RPMI7951 (cell line): Measurements from ENCODE around the gene SLC2A9. TPM values are rescaled to one million over a fixed set of nuclear protein-coding genes. Genes with fewer than 3 reads are reported as not detected.

Experiments
- DNase-seq: peaks from one replicate; pipeline ENCODE4 v3.0.0-alpha.2; 2012; ENCODE audit warnings: low read depth
- total RNA-seq: library from RNA; depleted of rRNA; stranded (reverse); fragments of >200 nt; shearing (Covaris generic); gene quantifications from 2 replicates; pipeline ENCODE4 v1.2.3, GENCODE V29; 2014

The SLC2A9 gene
- total RNA-seq, 1 experiment from 2014 or later, result not detected

GRCh38 chr4:9963328-9963727 lies 58.0 kb downstream of the SLC2A9 start:
- DNase-seq, result no peak

GRCh38 chr4:9962611-9963314 lies 58.5 kb downstream of the SLC2A9 start:
- DNase-seq, result no peak

GRCh38 chr4:9954468-9954867 lies 66.8 kb downstream of the SLC2A9 start:
- no peak for DNase-seq

GRCh38 chr4:9953089-9953488 lies 68.2 kb downstream of the SLC2A9 start:
- no peak for DNase-seq

GRCh38 chr4:9952415-9952950 lies 68.8 kb downstream of the SLC2A9 start:
- no peak for DNase-seq

GRCh38 chr4:9949573-9949972 lies 71.7 kb downstream of the SLC2A9 start:
- no peak for DNase-seq

- no peak for DNase-seq
These were observed 73.9 kb downstream of the SLC2A9 start for GRCh38 chr4:9947168-9948062.

GRCh38 chr4:9946170-9946569 lies 75.1 kb downstream of the SLC2A9 start:
- DNase-seq, result no peak

- no peak for DNase-seq
These were observed 76.6 kb downstream of the SLC2A9 start for GRCh38 chr4:9944431-9945425.

GRCh38 chr4:9943761-9944160 lies 77.5 kb downstream of the SLC2A9 start:
- DNase-seq, result no peak

- no peak for DNase-seq
These were observed 78.2 kb downstream of the SLC2A9 start for GRCh38 chr4:9942921-9943600.

- DNase-seq, result no peak
These were observed 79.2 kb downstream of the SLC2A9 start for GRCh38 chr4:9942139-9942538.

GRCh38 chr4:9940041-9940440 lies 81.3 kb downstream of the SLC2A9 start:
- no peak for DNase-seq

GRCh38 chr4:9938933-9939332 lies 82.4 kb downstream of the SLC2A9 start:
- DNase-seq, result no peak

GRCh38 chr4:9937078-9937477 lies 84.2 kb downstream of the SLC2A9 start:
- no peak for DNase-seq

- no peak for DNase-seq
These were observed 85.1 kb downstream of the SLC2A9 start for GRCh38 chr4:9936129-9936644.

- DNase-seq, result no peak
These were observed 87.3 kb downstream of the SLC2A9 start for GRCh38 chr4:9933956-9934355.

- DNase-seq, result no peak
These were observed 88.1 kb downstream of the SLC2A9 start for GRCh38 chr4:9933184-9933583.

GRCh38 chr4:9932771-9933170 lies 88.5 kb downstream of the SLC2A9 start:
- DNase-seq, result no peak

- no peak for DNase-seq
These were observed 90.2 kb downstream of the SLC2A9 start for GRCh38 chr4:9931146-9931545.

- no peak for DNase-seq
These were observed 92.2 kb downstream of the SLC2A9 start for GRCh38 chr4:9929111-9929510.
